ENCODE results near the gene DNASE1L2. TPM values are rescaled to one million over a fixed set of nuclear protein-coding genes. Genes with fewer than 3 reads are reported as not detected.

DNASE1L2 gene
- total RNA-seq, 1 experiment from 2014 or later, result 1.9 TPM

GRCh38 chr16:2287916-2288547 lies 51.8 kb downstream of the DNASE1L2 start:
- CTCF ChIA-PET, result no interaction called here
- H3K27ac ChIP-seq (ENCODE audit: low read depth, low read length), result no peak overlapping the region
- TF ChIP-seq, protein P1, sequence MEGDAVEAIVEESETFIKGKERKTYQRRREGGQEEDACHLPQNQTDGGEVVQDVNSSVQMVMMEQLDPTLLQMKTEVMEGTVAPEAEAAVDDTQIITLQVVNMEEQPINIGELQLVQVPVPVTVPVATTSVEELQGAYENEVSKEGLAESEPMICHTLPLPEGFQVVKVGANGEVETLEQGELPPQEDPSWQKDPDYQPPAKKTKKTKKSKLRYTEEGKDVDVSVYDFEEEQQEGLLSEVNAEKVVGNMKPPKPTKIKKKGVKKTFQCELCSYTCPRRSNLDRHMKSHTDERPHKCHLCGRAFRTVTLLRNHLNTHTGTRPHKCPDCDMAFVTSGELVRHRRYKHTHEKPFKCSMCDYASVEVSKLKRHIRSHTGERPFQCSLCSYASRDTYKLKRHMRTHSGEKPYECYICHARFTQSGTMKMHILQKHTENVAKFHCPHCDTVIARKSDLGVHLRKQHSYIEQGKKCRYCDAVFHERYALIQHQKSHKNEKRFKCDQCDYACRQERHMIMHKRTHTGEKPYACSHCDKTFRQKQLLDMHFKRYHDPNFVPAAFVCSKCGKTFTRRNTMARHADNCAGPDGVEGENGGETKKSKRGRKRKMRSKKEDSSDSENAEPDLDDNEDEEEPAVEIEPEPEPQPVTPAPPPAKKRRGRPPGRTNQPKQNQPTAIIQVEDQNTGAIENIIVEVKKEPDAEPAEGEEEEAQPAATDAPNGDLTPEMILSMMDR (IDR thresholded peaks at IDR 0.05 in 2 of 3, conservative IDR thresholded peaks at IDR 0.05 in 1 of 3; ENCODE audit: borderline replicate concordance in 1 of 3, insufficient read depth in 1 of 3, low read depth in 2 of 3, low read length in 2 of 3), result no peak
- intact Hi-C loops (cut with micrococcal nuclease), result no loop called here
- H2AFZ ChIP-seq (ENCODE audit: low read depth, low read length, poor library complexity, severe bottlenecking), result no peak overlapping the region
- no peaks in the 10 kb centered on the region for H3K27me3 ChIP-seq (ENCODE audit: insufficient read depth, low read length)
- H3K9ac ChIP-seq (ENCODE audit: low read length), result no peak overlapping the region
- no peak overlapping the region for H3K4me2 ChIP-seq (ENCODE audit: low read length)
- POLR2A ChIA-PET, result no interaction called here
- RAD21 ChIA-PET (ENCODE audit: low non-redundant PET in 1 of 2, low total read pairs in 2 of 2, uncharacterized antibody in 2 of 2, unreplicated experiment in 2 of 2), result no interaction called here
- no peak overlapping the region for H3K4me3 ChIP-seq (replicated peaks in 1 of 2; ENCODE audit: low read depth in 1 of 2, low read length in 2 of 2)
- ATAC-seq, result no peak
- no TSS peak for BruUV-seq (replicated peaks)
- no peaks in the 10 kb centered on the region for H3K36me3 ChIP-seq (ENCODE audit: control insufficient read depth in 1 of 2, insufficient read depth in 2 of 2, low read length in 2 of 2)
- H3K79me2 ChIP-seq (ENCODE audit: insufficient read depth, low read length), result no peaks in the 10 kb centered on the region
- H3K9me2 ChIP-seq (ENCODE audit: insufficient read depth), result no peaks in the 10 kb centered on the region
- H3K4me1 ChIP-seq (ENCODE audit: control insufficient read depth in 1 of 2, insufficient read depth in 2 of 2, low read length in 2 of 2), result no peaks in the 10 kb centered on the region
- no peaks in the 10 kb centered on the region for H3K9me3 ChIP-seq (ENCODE audit: control insufficient read depth in 1 of 2, insufficient read depth in 1 of 2, low read depth in 1 of 2, low read length in 2 of 2)
- no peak for DNase-seq (ENCODE audit: low read depth, low spot score)
- H4K20me1 ChIP-seq (ENCODE audit: insufficient read depth), result no peaks in the 10 kb centered on the region

MicroRNA genes within 50 kb of the gene (microRNA counts, 767-probe panel; counts per million panel counts)
- not detected for microRNA hsa-miR-940

Small RNA genes lying within 50 kb of the gene (microRNA-seq; reads per million reads assigned to microRNA genes)
- gene MIR3677 (ENCODE audit: borderline number of aligned reads), result not detected
- gene MIR4717 (ENCODE audit: borderline number of aligned reads), result not detected

Other genes starting within 250 kb of the DNASE1L2 start
- 11.5 TPM for gene SYNGR3, start 246.5 kb upstream of the DNASE1L2 start, total RNA-seq (2021; ENCODE audit: unreplicated experiment)
- gene ZNF598, start 226.6 kb upstream of the DNASE1L2 start, total RNA-seq (2021; ENCODE audit: unreplicated experiment), result 57.4 TPM
- 226 TPM for gene NPW, start 216.7 kb upstream of the DNASE1L2 start, total RNA-seq (2021; ENCODE audit: unreplicated experiment)
- 58.4 TPM for gene NHERF2, start 209.5 kb upstream of the DNASE1L2 start, total RNA-seq (2021; ENCODE audit: unreplicated experiment)
- gene NTHL1, start 188.6 kb upstream of the DNASE1L2 start, total RNA-seq (2021; ENCODE audit: unreplicated experiment), result 40.1 TPM
- gene TSC2, start 188.5 kb upstream of the DNASE1L2 start, total RNA-seq (2021; ENCODE audit: unreplicated experiment), result 74.1 TPM
- 137 TPM for gene PKD1, start 100.5 kb upstream of the DNASE1L2 start, total RNA-seq (2021; ENCODE audit: unreplicated experiment)
- gene RAB26, start 87.8 kb upstream of the DNASE1L2 start, total RNA-seq (2021; ENCODE audit: unreplicated experiment), result 44.9 TPM
- 160 TPM for gene TRAF7, start 80.7 kb upstream of the DNASE1L2 start, total RNA-seq (2021; ENCODE audit: unreplicated experiment)
- gene CASKIN1, start 39.8 kb upstream of the DNASE1L2 start, total RNA-seq (2021; ENCODE audit: unreplicated experiment), result 5.9 TPM
- gene MLST8, start 31.0 kb upstream of the DNASE1L2 start, total RNA-seq (2021; ENCODE audit: unreplicated experiment), result 58.7 TPM
- 9.8 TPM for gene BRICD5, start 25.6 kb upstream of the DNASE1L2 start, total RNA-seq (2021; ENCODE audit: unreplicated experiment)
- 32.6 TPM for gene PGP, start 21.6 kb upstream of the DNASE1L2 start, total RNA-seq (2021; ENCODE audit: unreplicated experiment)
- 40.7 TPM for gene E4F1, start 12.9 kb upstream of the DNASE1L2 start, total RNA-seq (2021; ENCODE audit: unreplicated experiment)
- 140 TPM for gene ECI1, start 15.1 kb downstream of the DNASE1L2 start, total RNA-seq (2021; ENCODE audit: unreplicated experiment)
- 257 TPM for gene RNPS1, start 31.7 kb downstream of the DNASE1L2 start, total RNA-seq (2021; ENCODE audit: unreplicated experiment)
- gene ABCA3, start 104.3 kb downstream of the DNASE1L2 start, total RNA-seq (2021; ENCODE audit: unreplicated experiment), result 5.4 TPM
- gene CCNF, start 193.0 kb downstream of the DNASE1L2 start, total RNA-seq (2021; ENCODE audit: unreplicated experiment), result 60.8 TPM
- 26.5 TPM for gene TEDC2, start 223.7 kb downstream of the DNASE1L2 start, total RNA-seq (2021; ENCODE audit: unreplicated experiment)
- gene NTN3, start 234.9 kb downstream of the DNASE1L2 start, total RNA-seq (2021; ENCODE audit: unreplicated experiment), result 0.30 TPM
- gene TBC1D24, start 238.7 kb downstream of the DNASE1L2 start, total RNA-seq (2021; ENCODE audit: unreplicated experiment), result 24.6 TPM

All from HCT116 (cell line).